Measurements from ENCODE around the gene ZNF322. TPM values are rescaled to one million over a fixed set of nuclear protein-coding genes. Genes with fewer than 3 reads are reported as not detected.

The ZNF322 gene
- total and polyA plus RNA-seq, 4 donors, result 3.3 to 9.0 (median 6.8) TPM

- peaks cover 2 to 5% (median 4%) of the 10 kb centered on the region in 4 donors for H3K9me3 ChIP-seq (ENCODE audit: control insufficient read depth in 4 of 4, low read length in 3 of 4)
- no peaks in the 10 kb centered on the region for H3K4me1 ChIP-seq (ENCODE audit: control insufficient read depth in 4 of 4, insufficient read depth in 4 of 4, low read length in 3 of 4)
- H3K36me3 ChIP-seq (ENCODE audit: control insufficient read depth in 4 of 4, insufficient read depth in 3 of 4, low read depth in 1 of 4, low read length in 3 of 4), result no peaks in the 10 kb centered on the region
- TF ChIP-seq YY1 (IDR thresholded peaks at IDR 0.05), result no peak
- TF ChIP-seq SP1 (IDR thresholded peaks at IDR 0.05), result no peak
- no peak for TF ChIP-seq JUND (IDR thresholded peaks at IDR 0.05)
- no peak for TF ChIP-seq ATF3 (IDR thresholded peaks at IDR 0.05)
- 5% methylated on average over 1 of the region's 1 CpG for WGBS
- DNase-seq (ENCODE audit: low spot score), result no peak
- no peaks in the 10 kb centered on the region for H3K27me3 ChIP-seq (ENCODE audit: control insufficient read depth in 4 of 4, insufficient read depth in 4 of 4, low read length in 3 of 4)
- H3K4me3 ChIP-seq (ENCODE audit: low read depth in 1 of 3, low read length in 3 of 3), result no peak overlapping the region
- H3K9ac ChIP-seq (ENCODE audit: low read depth in 1 of 2, low read length in 2 of 2), result no peak overlapping the region
- no peak overlapping the region for H3K27ac ChIP-seq (ENCODE audit: low read depth in 1 of 2, low read length in 2 of 2)
Observed at GRCh38 chr6:26623339-26623859, 36.1 kb downstream of the ZNF322 start.

DNA sequence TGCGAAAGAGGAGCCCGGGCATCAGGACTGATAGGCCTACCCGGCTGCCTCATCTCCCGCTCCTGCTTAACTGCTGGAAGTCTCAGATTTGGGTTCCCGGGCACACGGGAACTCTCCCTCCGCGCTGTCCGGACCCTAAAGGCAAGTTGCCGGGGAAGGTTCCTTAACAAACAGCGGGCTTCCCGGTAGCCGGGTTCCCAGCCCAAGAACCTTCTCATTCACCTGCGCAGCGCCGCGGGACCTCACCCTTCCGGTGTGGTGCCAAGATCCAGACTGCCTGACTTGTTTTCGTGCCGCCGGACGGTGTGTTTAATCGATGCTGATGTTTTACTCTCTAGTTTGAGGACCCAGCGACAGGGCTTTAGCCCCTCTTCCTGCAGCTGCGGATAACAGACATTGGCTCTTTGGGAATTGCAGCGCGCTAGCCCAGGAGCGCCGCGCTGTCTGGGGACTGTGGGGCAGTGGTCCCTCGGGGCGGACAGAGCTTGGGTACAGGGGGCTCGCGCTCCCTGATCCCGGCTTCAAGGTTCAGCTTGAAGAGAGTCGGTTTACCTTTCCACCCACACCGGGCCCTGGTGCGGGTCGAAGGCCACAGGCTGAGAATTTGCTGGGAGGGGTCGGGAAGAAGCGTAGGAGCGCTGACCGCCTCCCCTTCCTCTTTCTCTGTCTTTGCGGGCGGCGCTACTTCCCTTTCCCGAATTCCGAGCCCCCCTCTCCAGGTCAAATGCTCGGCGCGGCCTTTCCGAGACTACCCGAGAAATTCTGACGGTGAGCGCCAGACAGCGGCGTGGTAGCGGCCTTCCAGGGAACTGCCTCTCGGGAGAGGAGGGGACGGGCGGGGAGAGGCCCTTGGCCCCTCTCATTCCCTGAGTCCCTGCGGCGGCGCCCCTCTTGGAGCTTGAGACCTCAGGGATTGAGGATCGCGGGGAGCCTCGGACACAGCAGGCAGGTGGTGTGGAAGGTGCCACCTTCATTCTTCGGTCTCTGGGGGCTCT is 45.6 kb downstream of the ZNF322 start:
- Histone ChIP-seq H3K4me3 (ENCODE audit: low read depth in 1 of 3, low read length in 3 of 3) (peak overlapping the region in 2 of 3 donors; percentile 14 to 24), H3K27me3 (ENCODE audit: control insufficient read depth in 4 of 4, insufficient read depth in 4 of 4, low read length in 3 of 4) (peaks cover 0 to 14% (median 7%) of the 10 kb centered on the region in 4 donors), H3K4me1 (ENCODE audit: control insufficient read depth in 4 of 4, insufficient read depth in 4 of 4, low read length in 3 of 4) (peaks cover 2 to 9% (median 4%) of the 10 kb centered on the region in 4 donors), H3K9ac (ENCODE audit: low read depth in 1 of 2, low read length in 2 of 2) (no peak overlapping the region), H3K27ac (ENCODE audit: low read depth in 1 of 2, low read length in 2 of 2) (no peak overlapping the region), H3K9me3 (ENCODE audit: control insufficient read depth in 4 of 4, low read length in 3 of 4) (peaks cover 0 to 12% (median 3%) of the 10 kb centered on the region in 4 donors), H3K36me3 (ENCODE audit: control insufficient read depth in 4 of 4, insufficient read depth in 3 of 4, low read depth in 1 of 4, low read length in 3 of 4) (no peaks in the 10 kb centered on the region)
- no peak for TF ChIP-seq FOXA2 (IDR thresholded peaks at IDR 0.05)
- TF ChIP-seq EGR1 (IDR thresholded peaks at IDR 0.05; ENCODE audit: low read depth in 2 of 2), result no peak
- TF ChIP-seq YY1 (IDR thresholded peaks at IDR 0.05), result no peak
- no peak for TF ChIP-seq FOXA1 (IDR thresholded peaks at IDR 0.05)
- no peak for TF ChIP-seq ATF3 (IDR thresholded peaks at IDR 0.05)
- TF ChIP-seq ZBTB33 (IDR thresholded peaks at IDR 0.05), result no peak
- TF ChIP-seq RAD21 (IDR thresholded peaks at IDR 0.05), result no peak
- no peak for TF ChIP-seq MAX (IDR thresholded peaks at IDR 0.05)
- TF ChIP-seq GABPA (IDR thresholded peaks at IDR 0.05 in 1 of 2, conservative IDR thresholded peaks at IDR 0.05 in 1 of 2), result no peak
- TF ChIP-seq NR2F2 (IDR thresholded peaks at IDR 0.05), result no peak
- no peak for TF ChIP-seq CTCF (IDR thresholded peaks at IDR 0.05; ENCODE audit: low read depth, low read length, missing input control)
- TF ChIP-seq RXRA (IDR thresholded peaks at IDR 0.05), result no peak
- TF ChIP-seq TAF1 (conservative IDR thresholded peaks at IDR 0.05), result no peak
- TF ChIP-seq HNF4G (IDR thresholded peaks at IDR 0.05), result no peak
- TF ChIP-seq JUND (IDR thresholded peaks at IDR 0.05), result no peak
- TF ChIP-seq SP1 (IDR thresholded peaks at IDR 0.05), result no peak
- TF ChIP-seq, protein P1, sequence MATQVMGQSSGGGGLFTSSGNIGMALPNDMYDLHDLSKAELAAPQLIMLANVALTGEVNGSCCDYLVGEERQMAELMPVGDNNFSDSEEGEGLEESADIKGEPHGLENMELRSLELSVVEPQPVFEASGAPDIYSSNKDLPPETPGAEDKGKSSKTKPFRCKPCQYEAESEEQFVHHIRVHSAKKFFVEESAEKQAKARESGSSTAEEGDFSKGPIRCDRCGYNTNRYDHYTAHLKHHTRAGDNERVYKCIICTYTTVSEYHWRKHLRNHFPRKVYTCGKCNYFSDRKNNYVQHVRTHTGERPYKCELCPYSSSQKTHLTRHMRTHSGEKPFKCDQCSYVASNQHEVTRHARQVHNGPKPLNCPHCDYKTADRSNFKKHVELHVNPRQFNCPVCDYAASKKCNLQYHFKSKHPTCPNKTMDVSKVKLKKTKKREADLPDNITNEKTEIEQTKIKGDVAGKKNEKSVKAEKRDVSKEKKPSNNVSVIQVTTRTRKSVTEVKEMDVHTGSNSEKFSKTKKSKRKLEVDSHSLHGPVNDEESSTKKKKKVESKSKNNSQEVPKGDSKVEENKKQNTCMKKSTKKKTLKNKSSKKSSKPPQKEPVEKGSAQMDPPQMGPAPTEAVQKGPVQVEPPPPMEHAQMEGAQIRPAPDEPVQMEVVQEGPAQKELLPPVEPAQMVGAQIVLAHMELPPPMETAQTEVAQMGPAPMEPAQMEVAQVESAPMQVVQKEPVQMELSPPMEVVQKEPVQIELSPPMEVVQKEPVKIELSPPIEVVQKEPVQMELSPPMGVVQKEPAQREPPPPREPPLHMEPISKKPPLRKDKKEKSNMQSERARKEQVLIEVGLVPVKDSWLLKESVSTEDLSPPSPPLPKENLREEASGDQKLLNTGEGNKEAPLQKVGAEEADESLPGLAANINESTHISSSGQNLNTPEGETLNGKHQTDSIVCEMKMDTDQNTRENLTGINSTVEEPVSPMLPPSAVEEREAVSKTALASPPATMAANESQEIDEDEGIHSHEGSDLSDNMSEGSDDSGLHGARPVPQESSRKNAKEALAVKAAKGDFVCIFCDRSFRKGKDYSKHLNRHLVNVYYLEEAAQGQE (IDR thresholded peaks at IDR 0.05), result no peak
- no peak for TF ChIP-seq HNF4A (conservative IDR thresholded peaks at IDR 0.05)
- 5% methylated on average over 68 of the region's 68 CpGs for WGBS
- DNase-seq (ENCODE audit: low spot score), result no peak

Measured in liver (tissue), 9 donors.